ENCODE data around the gene SLAIN2.

SLAIN2 gene

DNA sequence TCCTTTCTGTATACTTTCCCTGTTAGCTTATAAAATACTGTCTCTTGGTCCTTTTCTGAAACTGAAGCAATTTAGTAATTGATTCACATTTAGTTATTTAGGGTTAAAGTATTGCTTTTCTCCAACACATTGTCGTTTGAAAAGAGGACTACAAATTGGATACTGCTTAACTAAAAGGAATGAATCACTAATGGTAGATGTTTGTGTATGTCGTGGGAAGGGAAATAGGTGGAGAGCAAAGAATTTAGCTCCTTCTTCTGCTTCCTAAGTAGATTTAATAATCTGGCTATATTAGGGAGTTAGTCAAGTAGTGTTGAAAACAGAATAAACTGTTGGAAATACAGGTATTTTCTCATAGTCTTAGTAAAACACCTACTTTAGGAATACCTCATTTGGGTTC is 27.9 kb downstream of the SLAIN2 start:
- no peak for DNase-seq (ENCODE audit: low spot score)
- FAIRE-seq: no peak

DNA sequence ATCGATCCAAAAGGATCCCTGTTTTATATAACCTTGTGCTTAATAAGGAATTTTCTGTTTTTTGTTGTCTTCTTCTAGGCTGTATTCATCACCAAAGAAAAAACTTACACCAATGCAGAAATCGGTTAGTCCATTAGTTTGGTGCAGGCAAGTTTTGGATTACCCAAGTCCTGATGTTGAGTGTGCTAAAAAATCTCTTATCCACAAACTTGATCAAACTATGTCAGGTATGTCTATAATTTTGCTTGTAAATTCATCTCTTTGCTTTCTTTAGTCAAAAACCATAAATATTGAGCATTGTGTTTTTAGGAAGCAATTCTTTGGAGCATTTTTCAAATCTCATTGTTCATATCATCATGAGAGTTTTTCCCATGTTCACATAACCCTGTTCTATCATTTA is 28.4 kb downstream of the SLAIN2 start:
- FAIRE-seq (no peak), DNase-seq (ENCODE audit: low spot score) (no peak)

DNA sequence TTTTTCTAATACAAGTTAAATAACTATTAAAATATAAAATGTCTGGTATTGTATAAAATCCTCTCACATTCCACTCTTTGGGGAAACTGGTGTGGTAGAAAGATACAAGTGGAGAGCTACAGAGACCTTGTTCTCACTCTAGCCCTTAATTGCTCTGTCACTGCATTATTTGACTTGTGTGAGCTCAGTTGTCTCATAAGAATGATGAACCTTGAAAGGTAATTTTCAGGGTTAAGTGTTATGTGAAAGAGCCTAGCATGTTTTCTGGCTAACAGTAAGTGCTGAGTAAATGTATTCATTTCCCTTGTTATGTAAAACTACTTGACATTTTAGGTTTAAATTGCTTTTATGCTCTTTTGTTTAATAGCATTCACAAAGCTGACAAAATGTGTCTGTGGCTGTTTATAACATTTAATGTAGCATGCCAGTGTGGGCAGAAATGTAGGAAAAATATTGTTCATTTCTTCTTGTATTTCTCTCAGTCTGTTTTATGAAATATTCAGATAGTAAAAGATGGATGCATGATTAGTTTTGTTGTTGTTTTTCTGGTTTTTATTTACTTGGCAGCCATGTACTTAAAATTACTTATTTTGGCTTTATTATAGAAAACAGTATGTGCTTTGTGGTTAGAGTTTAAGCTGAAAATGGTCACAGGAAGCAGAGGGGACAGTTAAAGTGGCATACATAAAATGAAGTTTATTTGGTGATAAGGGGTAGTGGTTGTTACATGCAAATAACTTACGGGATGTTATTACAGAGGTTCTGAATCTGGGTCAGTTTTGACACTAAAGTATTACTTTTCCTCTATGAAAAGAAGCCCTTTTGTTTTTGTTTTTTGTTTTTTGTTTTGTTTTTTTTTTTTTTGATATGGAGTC is 29.2 kb downstream of the SLAIN2 start:
- FAIRE-seq (no peak), DNase-seq (ENCODE audit: low spot score) (no peak)

DNA sequence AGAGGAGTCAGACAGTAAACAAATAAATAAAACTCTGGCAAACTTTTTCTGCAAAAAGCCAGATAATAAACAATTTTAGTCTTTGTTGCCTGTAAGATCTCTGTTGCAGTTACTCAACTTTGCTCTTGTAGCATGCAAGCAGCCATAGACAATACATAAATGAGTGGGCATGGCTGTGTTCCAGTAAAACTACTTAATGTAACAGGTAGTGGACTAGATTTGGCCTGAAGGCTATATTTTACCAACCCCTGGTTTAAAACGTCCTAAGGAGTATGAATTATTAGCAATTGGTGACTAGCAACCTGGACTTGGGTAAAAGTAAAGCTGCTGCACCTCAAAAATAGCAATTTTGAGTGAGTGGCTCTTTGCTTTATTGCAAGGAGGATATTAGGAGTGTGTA is 30.9 kb downstream of the SLAIN2 start:
- FAIRE-seq (no peak), DNase-seq (ENCODE audit: low spot score) (no peak)

DNA sequence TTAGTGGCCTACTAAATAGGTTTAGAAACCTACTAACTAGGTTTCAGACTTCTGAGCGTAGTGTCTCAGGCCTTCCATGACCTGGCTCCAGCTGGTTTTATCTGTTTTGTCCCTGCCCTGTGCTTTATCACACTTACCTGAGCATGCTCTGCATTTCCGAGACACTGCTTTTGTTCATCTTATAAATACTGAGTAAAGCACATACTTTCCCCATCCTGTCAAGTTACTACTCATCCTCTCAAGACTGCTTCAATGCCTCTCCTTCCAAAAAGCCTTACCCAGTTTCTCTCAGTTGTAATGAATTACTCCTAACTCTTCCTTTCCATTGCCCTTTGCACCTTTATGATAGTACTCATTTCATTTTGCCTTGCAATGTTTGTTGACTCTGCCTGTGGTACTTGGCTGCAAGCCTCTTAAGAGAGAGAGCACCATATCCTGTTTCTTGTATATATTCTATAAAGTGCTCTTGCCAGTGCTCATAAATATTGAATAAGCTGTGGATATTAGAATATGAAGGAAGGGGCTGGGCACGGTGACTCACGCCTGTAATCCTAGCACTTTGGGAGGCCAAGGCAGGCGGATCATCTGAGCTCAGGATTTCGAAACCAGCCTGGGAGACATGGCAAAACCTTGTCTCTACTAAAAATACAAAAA is 34.4 kb downstream of the SLAIN2 start:
- FAIRE-seq (peak; percentile 20), DNase-seq (ENCODE audit: low spot score) (peak; percentile 8)

DNA sequence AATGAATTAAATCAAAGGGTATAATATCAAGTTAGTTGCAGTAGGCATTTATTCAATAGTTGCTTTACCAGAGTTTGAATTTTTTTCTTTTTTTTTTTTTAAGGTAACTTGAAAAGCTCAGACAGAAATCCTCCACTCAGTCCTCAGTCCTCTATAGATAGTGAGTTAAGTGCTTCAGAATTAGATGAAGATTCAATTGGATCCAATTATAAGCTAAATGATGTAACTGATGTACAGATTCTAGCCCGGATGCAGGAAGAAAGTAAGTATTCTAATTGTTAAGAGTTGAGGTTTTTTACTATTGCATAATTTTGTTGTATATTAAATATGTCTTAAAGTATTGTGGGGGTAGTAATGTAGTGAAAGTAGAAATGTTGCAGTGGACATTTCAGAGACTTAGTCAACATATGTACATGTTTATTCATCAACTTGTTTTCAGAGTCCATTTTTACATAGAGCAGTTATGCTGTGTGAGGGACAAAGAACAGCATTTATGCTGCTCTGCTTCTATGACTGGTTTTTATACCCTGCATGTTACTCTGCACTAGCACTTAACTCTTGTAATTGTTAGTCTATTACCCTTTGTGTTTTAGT is 38.4 kb downstream of the SLAIN2 start:
- FAIRE-seq: no peak
- DNase-seq (ENCODE audit: low spot score): no peak

DNA sequence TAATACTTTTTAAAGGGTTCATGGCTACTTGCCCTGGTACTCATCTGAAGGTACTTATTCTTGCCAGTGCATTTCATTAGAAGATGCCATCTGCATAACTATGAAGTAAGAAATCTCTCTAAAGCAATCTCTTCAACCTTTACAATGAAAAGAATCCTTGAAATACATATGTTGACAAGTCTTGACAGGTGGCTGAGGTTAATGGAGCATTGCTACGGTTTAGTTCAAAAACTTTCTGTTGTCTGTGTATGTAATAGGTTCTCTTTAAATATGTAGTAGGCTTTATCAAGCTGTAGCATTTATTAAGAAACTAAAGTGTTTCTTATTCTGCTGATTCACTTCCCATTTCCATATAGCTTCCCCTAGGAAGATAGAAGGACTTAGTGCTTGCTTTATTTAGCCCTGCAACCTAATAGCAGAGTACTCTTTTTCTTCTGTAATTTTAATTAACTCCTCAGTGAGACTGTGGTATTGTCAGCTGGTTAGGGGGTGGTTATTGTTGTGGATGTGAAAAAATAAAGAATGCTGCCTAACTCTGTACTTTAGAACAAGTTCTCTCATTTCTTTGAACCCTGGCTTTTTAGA is 39.3 kb downstream of the SLAIN2 start:
- FAIRE-seq: no peak

DNA sequence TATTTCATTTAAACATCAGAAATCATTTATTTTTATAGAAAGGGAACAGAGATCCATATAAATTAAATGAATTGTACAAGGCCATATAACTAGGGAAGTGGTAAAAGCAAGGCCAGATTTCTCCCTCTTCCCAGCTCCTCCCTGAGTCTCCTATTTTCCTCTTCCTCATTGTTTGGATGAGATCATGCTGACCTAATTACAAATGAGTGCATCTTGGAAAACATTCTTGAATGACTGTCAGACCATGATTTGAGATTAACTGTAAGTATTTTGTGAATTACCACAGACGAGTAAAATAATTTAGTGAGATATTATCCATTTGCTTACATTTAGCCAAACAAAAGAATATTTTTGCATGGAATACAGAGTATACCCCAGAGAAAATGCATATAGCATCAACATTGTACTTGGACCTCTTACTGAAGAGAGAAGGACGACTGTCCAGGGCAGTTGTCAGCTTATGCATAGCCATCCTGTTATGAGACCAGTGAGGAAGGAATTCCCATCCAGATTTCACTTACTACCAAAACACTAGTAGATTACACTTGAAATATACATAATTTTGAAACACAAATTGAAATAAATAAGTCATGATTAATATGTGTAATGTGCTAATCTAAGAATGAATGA is 47.3 kb downstream of the SLAIN2 start:
- no peak for DNase-seq (ENCODE audit: low spot score)
- FAIRE-seq: no peak

More for the DNA sequence above, 39.3 kb downstream of the SLAIN2 start:
- no peak for DNase-seq (ENCODE audit: low spot score)

DNA sequence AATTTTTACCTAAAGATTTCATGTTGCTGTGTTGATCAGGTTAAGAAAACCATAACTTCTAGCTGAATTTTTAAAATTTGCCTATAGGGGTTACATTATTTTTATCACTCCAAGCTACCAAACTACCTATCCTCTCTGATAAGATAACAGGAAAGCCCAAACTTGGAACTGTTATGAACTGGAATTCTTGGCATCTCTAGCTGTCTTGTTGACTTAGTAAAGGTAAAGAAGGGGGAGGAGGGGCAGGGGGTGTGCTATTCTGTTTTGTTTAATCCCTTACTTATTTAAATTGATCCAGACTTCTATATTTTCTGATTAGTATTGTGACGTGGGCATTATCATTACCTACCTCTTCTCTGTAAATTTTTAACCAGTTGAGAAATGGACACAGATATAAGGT is 54.7 kb downstream of the SLAIN2 start:
- FAIRE-seq: no peak

DNA sequence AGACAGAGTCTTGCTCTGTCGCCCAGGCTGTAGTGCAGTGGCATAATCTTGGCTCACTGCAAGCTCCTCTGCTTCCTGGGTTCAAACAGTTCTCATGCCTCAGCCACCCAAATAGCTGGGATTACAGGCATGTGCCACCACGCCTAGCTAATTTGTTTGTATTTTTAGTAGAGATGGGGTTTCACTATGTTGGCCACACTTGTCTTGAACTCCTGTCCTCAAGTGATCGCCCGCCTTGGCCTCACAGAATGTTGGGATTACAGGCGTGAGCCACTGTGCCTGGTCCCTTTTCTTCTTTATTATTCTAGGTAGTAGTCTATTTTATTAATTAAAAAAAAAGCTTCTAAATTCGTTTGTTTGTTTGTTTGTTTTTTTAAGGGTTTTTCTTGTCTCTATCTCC is 59.1 kb downstream of the SLAIN2 start:
- no peak for DNase-seq (ENCODE audit: low spot score)
- FAIRE-seq: no peak

More for the DNA sequence above, 54.7 kb downstream of the SLAIN2 start:
- no peak for DNase-seq (ENCODE audit: low spot score)

DNA sequence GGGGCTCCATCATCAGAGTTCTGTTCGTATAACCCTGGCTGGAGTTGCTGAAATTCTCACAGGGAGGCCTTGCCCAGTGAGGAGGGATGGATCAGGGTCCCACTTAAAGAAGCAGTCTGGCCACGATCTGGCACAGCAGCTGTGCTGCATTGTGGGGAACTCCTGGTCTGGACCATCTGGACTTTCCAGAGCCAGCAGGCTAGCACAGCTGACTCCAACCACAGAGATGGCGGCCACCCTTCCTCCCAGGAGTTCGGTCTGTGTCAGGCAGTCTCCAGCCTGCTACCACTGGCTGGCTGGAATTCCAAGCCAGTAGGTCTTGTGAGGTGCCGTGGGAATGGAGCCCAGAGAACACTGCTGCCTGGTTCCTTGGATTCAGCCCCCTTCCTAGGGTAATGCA is 62.0 kb downstream of the SLAIN2 start:
- DNase-seq (ENCODE audit: low spot score) (no peak), FAIRE-seq (no peak)

DNA sequence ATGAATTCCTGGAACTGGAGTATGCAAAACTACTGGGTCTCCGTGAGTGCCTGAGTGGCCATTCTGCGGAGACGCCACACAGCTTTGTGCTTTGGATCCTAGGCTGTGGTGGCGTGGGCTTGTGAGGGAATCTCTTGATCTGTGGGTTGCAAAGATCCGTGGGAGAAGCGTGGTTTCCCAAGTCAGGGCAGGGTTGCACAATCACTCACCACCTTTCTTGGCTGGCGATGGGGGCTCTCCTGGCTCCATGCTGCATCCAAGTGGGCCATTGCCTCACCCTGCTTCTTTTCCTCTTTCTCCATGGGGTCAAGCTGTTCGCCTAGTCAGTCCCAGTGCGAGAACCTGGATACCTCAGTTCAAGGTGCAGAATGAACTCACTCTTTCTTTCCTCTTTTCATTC is 62.5 kb downstream of the SLAIN2 start:
- FAIRE-seq: no peak
- no peak for DNase-seq (ENCODE audit: low spot score)

DNA sequence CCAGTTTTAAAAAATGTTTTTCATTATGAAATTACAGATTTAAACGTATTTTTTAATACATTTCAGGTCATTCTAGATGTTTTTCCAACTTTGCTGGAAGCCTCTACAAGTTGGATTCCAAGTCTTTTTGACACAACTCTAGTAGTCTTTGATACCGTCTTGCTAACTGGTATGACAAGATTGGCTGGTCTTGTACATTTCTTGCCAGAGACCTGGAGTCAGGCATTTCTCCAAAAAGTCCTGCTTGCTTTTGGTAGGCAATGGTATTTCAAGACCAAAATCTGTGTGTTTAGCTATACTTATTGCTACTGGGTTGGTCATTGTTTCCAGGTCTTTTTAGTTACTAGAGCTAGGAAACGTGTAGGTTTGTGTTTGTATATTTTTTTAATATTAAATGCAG is 64.6 kb downstream of the SLAIN2 start:
- FAIRE-seq (no peak), DNase-seq (ENCODE audit: low spot score) (no peak)

DNA sequence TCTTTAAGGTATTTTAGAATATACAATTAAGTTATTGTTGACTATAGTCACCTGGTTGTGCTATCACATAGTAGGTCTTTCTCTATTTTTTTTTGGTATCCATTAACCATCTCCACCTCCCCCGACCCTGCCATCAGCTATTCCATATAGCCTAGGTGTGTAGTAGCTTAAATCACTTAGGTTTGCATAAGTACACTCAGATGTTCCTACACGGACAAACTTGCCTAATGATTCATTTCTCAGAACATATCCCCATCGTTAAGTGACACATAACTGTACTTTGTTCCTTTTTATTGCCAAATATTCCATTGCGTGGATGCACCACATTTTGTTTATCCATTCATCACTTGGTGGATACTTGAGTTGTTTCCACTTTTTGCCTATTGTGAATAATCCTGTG is 67.9 kb downstream of the SLAIN2 start:
- DNase-seq (ENCODE audit: low spot score): no peak
- FAIRE-seq: no peak

DNA sequence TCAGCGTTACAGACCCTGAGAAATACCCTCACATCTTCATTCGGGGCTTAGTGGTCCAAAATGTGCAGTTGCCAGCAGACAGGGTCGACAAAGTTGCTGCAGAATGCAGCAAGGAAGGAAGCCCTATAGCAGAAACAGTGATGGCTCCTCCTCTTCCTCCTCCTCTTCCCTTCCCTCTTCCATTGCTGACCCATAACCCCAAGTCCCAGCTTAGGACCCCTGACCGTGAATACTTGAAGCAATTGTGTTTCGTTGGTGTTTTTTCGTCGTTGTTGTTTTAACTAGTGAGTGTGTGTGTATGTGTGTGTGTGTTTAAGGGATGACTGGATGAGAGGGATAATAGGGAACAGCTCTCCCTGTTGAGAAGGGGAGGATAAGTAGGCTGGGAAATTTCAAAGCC is 69.5 kb downstream of the SLAIN2 start:
- no peak for DNase-seq (ENCODE audit: low spot score)
- FAIRE-seq: no peak

DNA sequence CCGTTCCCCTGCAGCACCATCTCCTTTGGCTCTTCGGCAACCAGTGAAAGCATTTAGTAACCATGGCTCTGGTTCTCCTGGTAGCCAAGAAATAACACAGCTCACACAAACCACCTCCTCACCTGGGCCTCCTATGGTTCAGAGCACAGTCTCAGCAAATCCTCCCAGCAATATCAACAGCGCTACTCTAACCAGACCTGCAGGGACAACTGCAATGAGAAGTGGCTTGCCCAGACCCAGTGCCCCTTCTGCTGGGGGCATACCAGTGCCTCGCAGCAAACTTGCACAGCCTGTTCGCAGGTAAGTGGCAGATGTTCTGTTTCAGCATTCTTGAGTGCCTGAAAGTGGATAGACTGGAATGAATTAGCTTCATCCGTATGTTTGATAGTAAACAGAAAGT is 78.8 kb downstream of the SLAIN2 start:
- DNase-seq (ENCODE audit: low spot score): no peak
- FAIRE-seq: no peak

DNA sequence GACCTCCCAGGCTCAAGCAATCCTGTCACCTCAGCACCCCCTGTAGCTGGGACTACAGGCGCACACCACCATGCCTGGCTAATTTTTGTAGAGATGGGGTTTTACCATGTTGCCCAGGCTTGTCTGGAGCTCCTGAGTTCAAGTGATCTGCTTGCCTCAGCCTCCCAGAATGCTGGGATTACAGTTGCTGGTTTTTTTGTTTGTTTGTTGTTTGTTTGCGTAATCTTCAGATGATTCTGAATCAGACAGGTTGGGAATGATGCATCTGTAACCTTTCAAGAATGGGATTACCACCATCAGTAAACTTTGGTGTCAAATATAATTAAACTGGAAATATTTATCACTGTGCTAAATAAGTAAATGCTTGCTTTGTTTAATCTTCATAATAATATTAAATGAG is 79.8 kb downstream of the SLAIN2 start:
- FAIRE-seq: no peak

DNA sequence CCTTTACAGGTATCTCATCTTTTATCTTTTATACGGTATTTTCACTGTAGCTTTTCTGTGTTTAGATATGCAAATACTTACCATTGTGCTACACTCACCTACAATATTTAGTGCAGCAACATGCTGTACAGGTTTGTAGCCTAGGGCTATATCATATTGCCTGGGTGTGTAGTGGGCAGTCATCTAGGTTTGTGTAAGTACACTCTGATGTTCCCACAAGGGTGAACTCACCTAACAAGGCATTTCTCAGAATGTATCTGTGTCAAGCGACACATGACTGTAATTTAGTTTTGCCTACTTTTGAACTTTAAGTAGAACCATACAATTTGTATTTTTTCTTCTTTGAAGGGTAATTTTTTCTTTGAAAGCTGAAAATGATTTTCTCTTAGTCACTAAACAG is 87.6 kb downstream of the SLAIN2 start:
- FAIRE-seq (no peak), DNase-seq (ENCODE audit: low spot score) (no peak)

More for the DNA sequence above, 79.8 kb downstream of the SLAIN2 start:
- DNase-seq (ENCODE audit: low spot score): no peak

DNA sequence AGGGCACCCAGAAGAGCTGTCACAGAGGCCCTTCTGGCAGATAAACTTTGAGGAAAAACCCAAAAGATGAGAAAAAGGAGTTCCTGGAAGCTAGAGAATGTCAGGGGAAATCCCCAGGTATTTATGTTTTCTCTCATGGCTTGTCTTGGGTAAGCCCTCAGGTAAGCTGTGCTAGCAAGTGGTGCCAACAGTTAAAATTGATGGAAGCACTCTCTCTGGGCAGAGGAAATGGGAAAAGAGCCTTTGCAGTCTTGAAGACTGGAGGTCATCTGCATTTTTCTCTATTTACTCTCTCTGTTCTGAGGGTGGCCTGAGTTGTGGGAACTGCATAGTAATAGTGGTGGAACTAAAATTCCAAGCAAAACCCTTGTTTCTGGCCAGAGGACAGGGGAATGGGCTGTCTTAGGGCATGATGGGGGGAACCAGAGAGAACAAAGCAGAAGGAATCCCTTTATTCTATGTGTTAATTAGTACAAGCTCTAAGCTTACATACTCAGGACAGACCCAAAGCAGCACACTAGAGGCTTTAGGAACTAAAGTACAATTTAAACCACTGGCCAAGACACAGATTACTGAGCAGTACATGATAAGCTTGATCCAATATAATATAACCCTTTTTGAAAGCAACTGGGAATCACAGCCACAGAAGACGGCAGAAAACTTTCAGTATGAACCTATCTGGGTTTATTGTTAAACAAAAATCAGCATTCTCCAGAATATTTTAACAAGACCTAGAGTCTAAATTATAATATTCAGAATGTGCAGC is 88.6 kb downstream of the SLAIN2 start:
- no peak for DNase-seq (ENCODE audit: low spot score)
- FAIRE-seq: no peak

DNA sequence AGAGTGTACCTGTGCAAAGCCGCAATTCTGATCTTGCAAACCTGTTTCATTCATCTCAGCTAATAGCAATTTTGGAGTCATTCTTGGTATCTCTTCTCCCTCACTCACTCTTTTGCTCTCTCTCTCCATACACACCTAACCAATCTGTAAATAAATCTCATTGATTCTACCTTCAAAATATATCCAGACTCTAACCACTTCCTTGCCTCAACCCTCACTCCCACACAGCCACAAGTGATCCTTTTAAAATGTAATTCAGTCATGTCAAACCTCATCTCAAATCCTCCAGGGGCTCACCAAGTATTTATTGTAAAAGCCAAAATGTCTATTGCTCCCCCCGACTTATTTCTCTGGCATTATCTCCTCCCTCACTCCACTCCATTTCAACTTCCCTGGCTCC is 90.1 kb downstream of the SLAIN2 start:
- no peak for DNase-seq (ENCODE audit: low spot score)
- no peak for FAIRE-seq

DNA sequence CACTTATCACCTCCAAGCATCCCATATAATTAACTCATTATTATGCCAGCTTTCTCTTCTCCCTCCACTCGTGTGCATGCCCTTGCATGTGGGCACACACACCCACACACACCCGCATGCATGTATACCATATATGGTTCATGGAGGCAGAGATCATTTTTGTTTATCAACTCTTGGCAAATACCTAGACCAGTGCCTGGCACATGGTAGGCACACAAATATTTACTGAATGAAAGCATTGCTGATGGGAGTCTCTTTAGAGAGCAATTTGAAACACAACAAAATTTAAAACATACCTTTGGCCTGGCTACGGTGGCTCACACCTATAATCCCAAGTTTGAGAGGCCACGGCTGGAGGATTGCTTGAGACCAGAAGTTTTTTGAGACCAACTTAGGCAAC is 90.7 kb downstream of the SLAIN2 start:
- no peak for FAIRE-seq
- no peak for DNase-seq (ENCODE audit: low spot score)
